GM08714 (cell line): Measurements from ENCODE around the gene MRGPRX4.
"Not testable (repeated sequence)": the region's sequence is repeated elsewhere in the genome, so short reads cannot be mapped to it uniquely, and the experiment has no call there.

Experiments used
- H3K4me3 ChIP-seq: fragments of 200-500 bp; sonication (Bioruptor generic); 2 replicates; pipeline ENCODE4 v1.5.1; 2014; ENCODE audit warnings: mild to moderate bottlenecking, low read length, inconsistent platforms
- ZNF274 ChIP-seq: IDR thresholded peaks from 2 replicates; pipeline ENCODE4 v1.6.1; 2012; ENCODE audit warnings: mild to moderate bottlenecking, low read depth, low read length

MRGPRX4 gene

GRCh38 chr11:18193010-18193409 is 20.4 kb downstream of the MRGPRX4 start:
- no peak for TF ChIP-seq ZNF274
- no peak overlapping the region for H3K4me3 ChIP-seq

- no peak overlapping the region for H3K4me3 ChIP-seq
- TF ChIP-seq ZNF274: no peak
Measured at GRCh38 chr11:18196532-18196931, 23.9 kb downstream of the MRGPRX4 start.

GRCh38 chr11:18197738-18198137 is 25.1 kb downstream of the MRGPRX4 start:
- not testable (repeated sequence) for H3K4me3 ChIP-seq

GRCh38 chr11:18203723-18204122 is 31.1 kb downstream of the MRGPRX4 start:
- TF ChIP-seq ZNF274: no peak
- H3K4me3 ChIP-seq: no peak overlapping the region

DNA sequence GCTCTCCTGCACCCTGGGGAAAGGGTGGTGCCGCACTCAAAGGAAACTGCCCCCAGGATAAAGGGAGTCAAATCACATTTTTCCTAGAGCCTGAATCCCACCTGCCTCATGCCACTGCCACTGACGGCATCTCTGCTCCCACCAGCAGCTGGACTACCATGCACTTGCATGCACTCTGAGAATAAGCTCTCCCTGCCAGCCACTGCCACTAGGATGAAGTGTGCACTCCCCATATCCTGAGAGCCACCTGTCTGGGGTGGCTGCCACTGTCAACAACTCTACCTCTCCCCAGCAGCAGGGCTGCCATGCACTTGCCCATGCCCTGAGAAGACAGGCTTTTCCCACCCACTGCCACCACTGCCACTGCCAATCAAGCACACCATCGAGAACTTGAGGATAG is 31.6 kb downstream of the MRGPRX4 start:
- H3K4me3 ChIP-seq: no peak overlapping the region
- TF ChIP-seq ZNF274: no peak

- no peak for TF ChIP-seq ZNF274
Measured at GRCh38 chr11:18204771-18205170, 32.1 kb downstream of the MRGPRX4 start.

DNA sequence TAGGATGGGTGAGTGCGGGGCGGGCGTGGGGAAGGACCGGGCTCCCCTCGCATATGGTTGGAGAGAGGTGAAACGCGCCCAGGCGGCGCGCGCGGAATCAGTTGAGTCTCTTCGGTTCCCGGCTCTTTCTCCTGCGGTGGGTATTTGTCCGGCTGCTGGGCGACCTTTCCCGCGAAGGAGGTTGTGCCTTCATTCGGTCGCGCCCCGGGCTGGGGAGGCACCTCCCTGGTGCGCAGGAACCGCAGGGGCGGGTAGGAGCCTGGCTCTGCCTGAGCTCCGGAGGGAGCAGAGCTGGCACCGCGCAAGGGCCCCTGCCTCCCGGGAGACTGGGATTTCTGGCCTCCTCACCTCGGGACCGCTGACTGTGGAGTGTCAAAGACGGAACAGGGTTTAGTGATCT is 36.4 kb downstream of the MRGPRX4 start:
- TF ChIP-seq ZNF274: no peak
- no peak overlapping the region for H3K4me3 ChIP-seq

More at GRCh38 chr11:18204771-18205170, 32.1 kb downstream of the MRGPRX4 start:
- H3K4me3 ChIP-seq: no peak overlapping the region

- TF ChIP-seq ZNF274: no peak
- H3K4me3 ChIP-seq: no peak overlapping the region
Measured at GRCh38 chr11:18221274-18221876, 48.7 kb downstream of the MRGPRX4 start.

GRCh38 chr11:18222814-18223421 is 50.3 kb downstream of the MRGPRX4 start:
- no peak overlapping the region for H3K4me3 ChIP-seq
- no peak for TF ChIP-seq ZNF274
